H1 (cell line): Measurements from ENCODE around the gene FARS2. TPM values are rescaled to one million over a fixed set of nuclear protein-coding genes. Genes with fewer than 3 reads are reported as not detected.

Source experiments
- CHD2 ChIP-seq: IDR thresholded peaks from 2 replicates; pipeline ENCODE4 v1.6.1; 2012; ENCODE audit warnings: low read length, improper control_type of control experiment
- CREB1 ChIP-seq: IDR thresholded peaks from 2 replicates; pipeline ENCODE4 v1.6.1; 2012; ENCODE audit warnings: inconsistent platforms
- KDM5A ChIP-seq: fragments of 200-600 bp; IDR thresholded peaks from 2 replicates; pipeline ENCODE4 v1.7.1; 2012; ENCODE audit warnings: mild to moderate bottlenecking, low read length, inconsistent platforms, mixed read lengths
- RBBP5 ChIP-seq: IDR thresholded peaks from 2 replicates; pipeline ENCODE4 v1.7.1; 2012; ENCODE audit warnings: low read depth, mild to moderate bottlenecking, inconsistent platforms, low read length, moderate library complexity, borderline replicate concordance
- SIX5 ChIP-seq: IDR thresholded peaks from 2 replicates; pipeline ENCODE4 v1.6.1; 2011; ENCODE audit warnings: mild to moderate bottlenecking, low read depth, low read length
- SP1 ChIP-seq: IDR thresholded peaks from 2 replicates; pipeline ENCODE4 v1.6.1; 2011; ENCODE audit warnings: low read depth, low read length
- SP4 ChIP-seq: IDR thresholded peaks from 2 replicates; pipeline ENCODE4 v1.6.1; 2012; ENCODE audit warnings: low read length, inconsistent platforms
- TCF12 ChIP-seq: IDR thresholded peaks from 2 replicates; pipeline ENCODE4 v1.6.1; 2011; ENCODE audit warnings: low read depth, mild to moderate bottlenecking, low read length
- polyA plus RNA-seq, 7 experiments: library from polyadenylated mRNA; depleted of rRNA in 3 of 7; stranded (reverse) in 5 of 7; unstranded in 2 of 7; fragments of >200 nt in 5 of 7; fragments of 200-250 nt in 2 of 7; gene quantifications; 1 replicate in 5 of 7; 2 replicates in 1 of 7; 4 replicates in 1 of 7; pipeline versions ENCODE4 v1.2.1 to v1.2.3, GENCODE V29; 2011 to 2013; ENCODE audit warnings: missing spikeins in 2 of 7, mixed read lengths in 2 of 7
- total RNA-seq: library from RNA; stranded (reverse); fragmentation: NEBNext Ultra II Directional; extraction: Animal tissue kit (Norgen Biotek cat#: 25700); gene quantifications from 2 replicates; pipeline ENCODE4 v1.2.1, GENCODE V29; 2021
- TF ChIP-seq, protein P1 (sequence below): fragments of 300-600 bp; sonication (generic); IDR thresholded peaks from 2 replicates; pipeline ENCODE4 v1.7.1; 2012; ENCODE audit warnings: low read length, moderate library complexity, mild to moderate bottlenecking, inconsistent platforms; ENCODE audit not compliant: insufficient replicate concordance
- TF ChIP-seq, protein P2 (sequence below), 3 experiments: IDR thresholded peaks; 1 replicate in 2 of 3; 2 replicates in 1 of 3; pipeline versions ENCODE4 v1.5.1 to v1.6.1; 2011; ENCODE audit warnings: low read length in 3 of 3, mild to moderate bottlenecking in 3 of 3, inconsistent platforms in 2 of 3, low read depth in 1 of 3, moderate library complexity in 1 of 3; ENCODE audit not compliant: insufficient read depth in 1 of 3; ENCODE audit errors: control extremely low read depth in 1 of 3

FARS2 gene
- total and polyA plus RNA-seq, 2 of the 8 experiments (the other 6 are each of a cell fraction or from before 2014, with no cell fraction given), result 11.7 to 14.4 TPM

GRCh38 chr6:5423251-5423650 lies 161.9 kb downstream of the FARS2 start (continued):
- TF ChIP-seq, protein P1, sequence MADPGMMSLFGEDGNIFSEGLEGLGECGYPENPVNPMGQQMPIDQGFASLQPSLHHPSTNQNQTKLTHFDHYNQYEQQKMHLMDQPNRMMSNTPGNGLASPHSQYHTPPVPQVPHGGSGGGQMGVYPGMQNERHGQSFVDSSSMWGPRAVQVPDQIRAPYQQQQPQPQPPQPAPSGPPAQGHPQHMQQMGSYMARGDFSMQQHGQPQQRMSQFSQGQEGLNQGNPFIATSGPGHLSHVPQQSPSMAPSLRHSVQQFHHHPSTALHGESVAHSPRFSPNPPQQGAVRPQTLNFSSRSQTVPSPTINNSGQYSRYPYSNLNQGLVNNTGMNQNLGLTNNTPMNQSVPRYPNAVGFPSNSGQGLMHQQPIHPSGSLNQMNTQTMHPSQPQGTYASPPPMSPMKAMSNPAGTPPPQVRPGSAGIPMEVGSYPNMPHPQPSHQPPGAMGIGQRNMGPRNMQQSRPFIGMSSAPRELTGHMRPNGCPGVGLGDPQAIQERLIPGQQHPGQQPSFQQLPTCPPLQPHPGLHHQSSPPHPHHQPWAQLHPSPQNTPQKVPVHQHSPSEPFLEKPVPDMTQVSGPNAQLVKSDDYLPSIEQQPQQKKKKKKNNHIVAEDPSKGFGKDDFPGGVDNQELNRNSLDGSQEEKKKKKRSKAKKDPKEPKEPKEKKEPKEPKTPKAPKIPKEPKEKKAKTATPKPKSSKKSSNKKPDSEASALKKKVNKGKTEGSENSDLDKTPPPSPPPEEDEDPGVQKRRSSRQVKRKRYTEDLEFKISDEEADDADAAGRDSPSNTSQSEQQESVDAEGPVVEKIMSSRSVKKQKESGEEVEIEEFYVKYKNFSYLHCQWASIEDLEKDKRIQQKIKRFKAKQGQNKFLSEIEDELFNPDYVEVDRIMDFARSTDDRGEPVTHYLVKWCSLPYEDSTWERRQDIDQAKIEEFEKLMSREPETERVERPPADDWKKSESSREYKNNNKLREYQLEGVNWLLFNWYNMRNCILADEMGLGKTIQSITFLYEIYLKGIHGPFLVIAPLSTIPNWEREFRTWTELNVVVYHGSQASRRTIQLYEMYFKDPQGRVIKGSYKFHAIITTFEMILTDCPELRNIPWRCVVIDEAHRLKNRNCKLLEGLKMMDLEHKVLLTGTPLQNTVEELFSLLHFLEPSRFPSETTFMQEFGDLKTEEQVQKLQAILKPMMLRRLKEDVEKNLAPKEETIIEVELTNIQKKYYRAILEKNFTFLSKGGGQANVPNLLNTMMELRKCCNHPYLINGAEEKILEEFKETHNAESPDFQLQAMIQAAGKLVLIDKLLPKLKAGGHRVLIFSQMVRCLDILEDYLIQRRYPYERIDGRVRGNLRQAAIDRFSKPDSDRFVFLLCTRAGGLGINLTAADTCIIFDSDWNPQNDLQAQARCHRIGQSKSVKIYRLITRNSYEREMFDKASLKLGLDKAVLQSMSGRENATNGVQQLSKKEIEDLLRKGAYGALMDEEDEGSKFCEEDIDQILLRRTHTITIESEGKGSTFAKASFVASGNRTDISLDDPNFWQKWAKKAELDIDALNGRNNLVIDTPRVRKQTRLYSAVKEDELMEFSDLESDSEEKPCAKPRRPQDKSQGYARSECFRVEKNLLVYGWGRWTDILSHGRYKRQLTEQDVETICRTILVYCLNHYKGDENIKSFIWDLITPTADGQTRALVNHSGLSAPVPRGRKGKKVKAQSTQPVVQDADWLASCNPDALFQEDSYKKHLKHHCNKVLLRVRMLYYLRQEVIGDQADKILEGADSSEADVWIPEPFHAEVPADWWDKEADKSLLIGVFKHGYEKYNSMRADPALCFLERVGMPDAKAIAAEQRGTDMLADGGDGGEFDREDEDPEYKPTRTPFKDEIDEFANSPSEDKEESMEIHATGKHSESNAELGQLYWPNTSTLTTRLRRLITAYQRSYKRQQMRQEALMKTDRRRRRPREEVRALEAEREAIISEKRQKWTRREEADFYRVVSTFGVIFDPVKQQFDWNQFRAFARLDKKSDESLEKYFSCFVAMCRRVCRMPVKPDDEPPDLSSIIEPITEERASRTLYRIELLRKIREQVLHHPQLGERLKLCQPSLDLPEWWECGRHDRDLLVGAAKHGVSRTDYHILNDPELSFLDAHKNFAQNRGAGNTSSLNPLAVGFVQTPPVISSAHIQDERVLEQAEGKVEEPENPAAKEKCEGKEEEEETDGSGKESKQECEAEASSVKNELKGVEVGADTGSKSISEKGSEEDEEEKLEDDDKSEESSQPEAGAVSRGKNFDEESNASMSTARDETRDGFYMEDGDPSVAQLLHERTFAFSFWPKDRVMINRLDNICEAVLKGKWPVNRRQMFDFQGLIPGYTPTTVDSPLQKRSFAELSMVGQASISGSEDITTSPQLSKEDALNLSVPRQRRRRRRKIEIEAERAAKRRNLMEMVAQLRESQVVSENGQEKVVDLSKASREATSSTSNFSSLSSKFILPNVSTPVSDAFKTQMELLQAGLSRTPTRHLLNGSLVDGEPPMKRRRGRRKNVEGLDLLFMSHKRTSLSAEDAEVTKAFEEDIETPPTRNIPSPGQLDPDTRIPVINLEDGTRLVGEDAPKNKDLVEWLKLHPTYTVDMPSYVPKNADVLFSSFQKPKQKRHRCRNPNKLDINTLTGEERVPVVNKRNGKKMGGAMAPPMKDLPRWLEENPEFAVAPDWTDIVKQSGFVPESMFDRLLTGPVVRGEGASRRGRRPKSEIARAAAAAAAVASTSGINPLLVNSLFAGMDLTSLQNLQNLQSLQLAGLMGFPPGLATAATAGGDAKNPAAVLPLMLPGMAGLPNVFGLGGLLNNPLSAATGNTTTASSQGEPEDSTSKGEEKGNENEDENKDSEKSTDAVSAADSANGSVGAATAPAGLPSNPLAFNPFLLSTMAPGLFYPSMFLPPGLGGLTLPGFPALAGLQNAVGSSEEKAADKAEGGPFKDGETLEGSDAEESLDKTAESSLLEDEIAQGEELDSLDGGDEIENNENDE, result no peak
- TF ChIP-seq, protein P2, sequence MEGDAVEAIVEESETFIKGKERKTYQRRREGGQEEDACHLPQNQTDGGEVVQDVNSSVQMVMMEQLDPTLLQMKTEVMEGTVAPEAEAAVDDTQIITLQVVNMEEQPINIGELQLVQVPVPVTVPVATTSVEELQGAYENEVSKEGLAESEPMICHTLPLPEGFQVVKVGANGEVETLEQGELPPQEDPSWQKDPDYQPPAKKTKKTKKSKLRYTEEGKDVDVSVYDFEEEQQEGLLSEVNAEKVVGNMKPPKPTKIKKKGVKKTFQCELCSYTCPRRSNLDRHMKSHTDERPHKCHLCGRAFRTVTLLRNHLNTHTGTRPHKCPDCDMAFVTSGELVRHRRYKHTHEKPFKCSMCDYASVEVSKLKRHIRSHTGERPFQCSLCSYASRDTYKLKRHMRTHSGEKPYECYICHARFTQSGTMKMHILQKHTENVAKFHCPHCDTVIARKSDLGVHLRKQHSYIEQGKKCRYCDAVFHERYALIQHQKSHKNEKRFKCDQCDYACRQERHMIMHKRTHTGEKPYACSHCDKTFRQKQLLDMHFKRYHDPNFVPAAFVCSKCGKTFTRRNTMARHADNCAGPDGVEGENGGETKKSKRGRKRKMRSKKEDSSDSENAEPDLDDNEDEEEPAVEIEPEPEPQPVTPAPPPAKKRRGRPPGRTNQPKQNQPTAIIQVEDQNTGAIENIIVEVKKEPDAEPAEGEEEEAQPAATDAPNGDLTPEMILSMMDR (IDR thresholded peaks at IDR 0.05; ENCODE audit: control extremely low read depth in 1 of 3, insufficient read depth in 1 of 3, low read depth in 1 of 3, low read length in 3 of 3), result no peak
- TF ChIP-seq CREB1, result no peak
- TF ChIP-seq TCF12, result no peak
- TF ChIP-seq KDM5A, result no peak
- TF ChIP-seq SIX5, result no peak
- no peak for TF ChIP-seq SP1
- TF ChIP-seq CHD2, result no peak
- TF ChIP-seq RBBP5, result no peak
- TF ChIP-seq SP4, result no peak
